Stomach (tissue), 4 donors: Measurements from ENCODE around the gene ABCB8.

ENCODE experiments used
- CTCF ChIP-seq, 7 experiments: fragments of 450-650 bp in 4 of 7; fragments of 200-600 bp in 3 of 7; sonication (generic) in 3 of 7; IDR thresholded peaks; one replicate each; pipeline ENCODE4 v1.5.1; 2016 to 2019; ENCODE audit warnings: antibody characterized with exemption in 7 of 7, control low read depth in 2 of 7, mild to moderate bottlenecking in 1 of 7
- POLR2AphosphoS5 ChIP-seq, 3 donors: sonication (generic); formaldehyde crosslinking; IDR thresholded peaks; one replicate each; pipeline ENCODE4 v1.6.1; 2016; ENCODE audit warnings: antibody characterized with exemption in 3 of 3

GRCh38 chr7:151080522-151081169 lies 52.4 kb downstream of the ABCB8 start, which contains the start of gene FASTK:
- TF ChIP-seq POLR2AphosphoS5 (IDR thresholded peaks at IDR 0.05) = peak; percentile 70 to 90 (median 74)
- TF ChIP-seq CTCF (IDR thresholded peaks at IDR 0.05) = no peak
